HCT116 (cell line): ENCODE measurements around the gene ZCCHC9.

Source experiments
- CTCF ChIP-seq, 3 experiments: fragments of 200-600 bp in 1 of 3; sonication (generic) in 1 of 3; IDR thresholded peaks in 2 of 3; conservative IDR thresholded peaks in 1 of 3; 2 replicates each; pipeline ENCODE4 v1.5.1; 2012 to 2017; ENCODE audit warnings: low read depth in 2 of 3, low read length in 2 of 3, antibody characterized with exemption in 1 of 3, borderline replicate concordance in 1 of 3, control low read depth in 1 of 3, mild to moderate bottlenecking in 1 of 3, mixed read lengths in 1 of 3, mixed run types in 1 of 3, moderate library complexity in 1 of 3; ENCODE audit not compliant: insufficient read depth in 1 of 3
- EZH2 ChIP-seq: fragments of 200-600 bp; sonication (generic); IDR thresholded peaks from 2 replicates; pipeline ENCODE4 v1.6.1; 2017; ENCODE audit warnings: antibody characterized with exemption, mixed run types
- MAX ChIP-seq: IDR thresholded peaks from 2 replicates; pipeline ENCODE4 v1.6.1; 2012
- POLR2A ChIP-seq: IDR thresholded peaks from 2 replicates; pipeline ENCODE4 v1.7.0; 2011; ENCODE audit warnings: borderline replicate concordance; ENCODE audit not compliant: insufficient read depth, insufficient read length; ENCODE audit errors: extremely low read depth
- RAD21 ChIP-seq: IDR thresholded peaks from 2 replicates; pipeline ENCODE4 v1.6.1; 2012; ENCODE audit warnings: low read depth, mild to moderate bottlenecking
- REST ChIP-seq: IDR thresholded peaks from 2 replicates; pipeline ENCODE4 v1.6.1; 2012; ENCODE audit warnings: low read depth
- SP1 ChIP-seq: IDR thresholded peaks from 2 replicates; pipeline ENCODE4 v1.6.1; 2012; ENCODE audit warnings: low read depth

- TF ChIP-seq CTCF (IDR thresholded peaks at IDR 0.05 in 2 of 3, conservative IDR thresholded peaks at IDR 0.05 in 1 of 3; ENCODE audit: borderline replicate concordance in 1 of 3, insufficient read depth in 1 of 3, low read depth in 2 of 3, low read length in 2 of 3) (no peak), MAX (no peak), POLR2A (no peak), RAD21 (no peak), EZH2 (no peak), REST (no peak), SP1 (no peak)
Measured at GRCh38 chr5:81286059-81286617, 15.2 kb upstream of the ZCCHC9 start.
